Ishikawa (cell line): ENCODE results near the gene FKBP2.

Experiments used
- CEBPB ChIP-seq: IDR thresholded peaks from 2 replicates; pipeline ENCODE4 v1.6.1; 2012
- CREB1 ChIP-seq: IDR thresholded peaks from 2 replicates; pipeline ENCODE4 v1.6.1; 2012; ENCODE audit warnings: low read depth
- EGR1 ChIP-seq: IDR thresholded peaks from 2 replicates; pipeline ENCODE4 v1.6.1; 2012
- EP300 ChIP-seq: IDR thresholded peaks from 2 replicates; pipeline ENCODE4 v1.6.1; 2012; ENCODE audit warnings: borderline replicate concordance
- FOXM1 ChIP-seq: IDR thresholded peaks from 2 replicates; pipeline ENCODE4 v1.6.1; 2012; ENCODE audit warnings: low read depth, borderline replicate concordance
- MAX ChIP-seq: IDR thresholded peaks from 2 replicates; pipeline ENCODE4 v1.6.1; 2012
- NFIC ChIP-seq: IDR thresholded peaks from 2 replicates; pipeline ENCODE4 v1.6.1; 2012
- RAD21 ChIP-seq: IDR thresholded peaks from 2 replicates; pipeline ENCODE4 v1.6.1; 2012; ENCODE audit warnings: low read depth
- REST ChIP-seq: IDR thresholded peaks from 2 replicates; pipeline ENCODE4 v1.6.1; 2012; ENCODE audit warnings: low read depth, mild to moderate bottlenecking
- TAF1 ChIP-seq: IDR thresholded peaks from 2 replicates; pipeline ENCODE4 v1.6.1; 2012; ENCODE audit warnings: low read depth, mild to moderate bottlenecking
- TCF12 ChIP-seq: IDR thresholded peaks from 2 replicates; pipeline ENCODE4 v1.6.1; 2012; ENCODE audit warnings: low read depth
- TEAD4 ChIP-seq: IDR thresholded peaks from 2 replicates; pipeline ENCODE4 v1.6.1; 2012
- USF1 ChIP-seq: IDR thresholded peaks from 2 replicates; pipeline ENCODE4 v1.6.1; 2012
- YY1 ChIP-seq: IDR thresholded peaks from 2 replicates; pipeline ENCODE4 v1.6.1; 2012; ENCODE audit warnings: low read depth
- ZBTB7A ChIP-seq: IDR thresholded peaks from 2 replicates; pipeline ENCODE4 v1.6.1; 2012; ENCODE audit warnings: low read depth

The FKBP2 gene

GRCh38 chr11:64206457-64207255 lies 34.2 kb upstream of the FKBP2 start, which contains the start of gene FERMT3:
FERMT3 (plus strand) TSS chr11:64206721; CDS start chr11:64207365, 644 bp downstream.
- TF ChIP-seq USF1 (no peak), CEBPB (no peak), TEAD4 (no peak), MAX (no peak), EGR1 (no peak), TAF1 (no peak), ZBTB7A (no peak), EP300 (no peak), TCF12 (no peak), CREB1 (no peak), REST (no peak), NFIC (no peak), FOXM1 (no peak), RAD21 (no peak), YY1 (no peak)

- no peak for TF ChIP-seq NFIC
- no peak for TF ChIP-seq MAX
- no peak for TF ChIP-seq YY1
- no peak for TF ChIP-seq TAF1
- TF ChIP-seq CEBPB, result no peak
- TF ChIP-seq EP300, result no peak
- TF ChIP-seq ZBTB7A, result no peak
- no peak for TF ChIP-seq CREB1
- TF ChIP-seq TEAD4, result no peak
- TF ChIP-seq EGR1, result no peak
Observed at GRCh38 chr11:64207256-64208085, 33.4 kb upstream of the FKBP2 start.

GRCh38 chr11:64208086-64208795 lies 32.7 kb upstream of the FKBP2 start:
- TF ChIP-seq TEAD4, result no peak
- TF ChIP-seq YY1, result no peak
- no peak for TF ChIP-seq NFIC
- TF ChIP-seq CEBPB, result no peak
- no peak for TF ChIP-seq TAF1
- no peak for TF ChIP-seq RAD21
- TF ChIP-seq USF1, result no peak
- TF ChIP-seq REST, result no peak

GRCh38 chr11:64208796-64209562 lies 31.9 kb upstream of the FKBP2 start:
- no peak for TF ChIP-seq TCF12
- TF ChIP-seq TAF1, result no peak
- TF ChIP-seq EGR1, result no peak
- TF ChIP-seq TEAD4, result no peak
- no peak for TF ChIP-seq REST
- TF ChIP-seq USF1, result no peak
